ENCODE results near the gene LKAAEAR1. TPM values are rescaled to one million over a fixed set of nuclear protein-coding genes. Genes with fewer than 3 reads are reported as not detected.

LKAAEAR1 gene
- total and polyA plus RNA-seq, 8 donors, result 0.22 to 0.24 TPM; not detected in 6

- no peak for DNase-seq
- WGBS, 2 donors, result 41 to 64% methylated on average over 9 to 11 of the region's 11 CpGs
- Histone ChIP-seq H3K9me3 (no peaks in the 10 kb centered on the region), H3K36me3 (no peaks in the 10 kb centered on the region), H3K27ac (no peak overlapping the region), H3K27me3 (peaks cover 0 to 7% (median 3%) of the 10 kb centered on the region in 4 donors), H3K4me1 (no peaks in the 10 kb centered on the region), H3K4me3 (no peak overlapping the region)
- intact Hi-C loops (cut with DNase I), result no loop called here
- ATAC-seq, result no peak
- no peak for TF ChIP-seq CTCF (IDR thresholded peaks at IDR 0.05)
- no peak for FAIRE-seq
Measured at GRCh38 chr20:64045346-64046011, 38.7 kb downstream of the LKAAEAR1 start.

- ATAC-seq, result peak in 1 of 4 donors; percentile 9
- H3K9me3 ChIP-seq, result no peaks in the 10 kb centered on the region
- DNase-seq, result no peak
- H3K27me3 ChIP-seq, result peaks cover 0 to 7% (median 3%) of the 10 kb centered on the region in 4 donors
- intact Hi-C loops (cut with DNase I), result no loop called here
- no peak for TF ChIP-seq CTCF (IDR thresholded peaks at IDR 0.05)
- 65 to 70% methylated on average over 14 of the region's 14 CpGs for WGBS, 2 donors
- H3K4me3 ChIP-seq, result no peak overlapping the region
- FAIRE-seq, result no peak
- no peaks in the 10 kb centered on the region for H3K36me3 ChIP-seq
- H3K27ac ChIP-seq, result no peak overlapping the region
- H3K4me1 ChIP-seq, result peaks cover 0 to under 1% (median 0%) of the 10 kb centered on the region in 3 donors
Measured at GRCh38 chr20:64044484-64045247, 39.5 kb downstream of the LKAAEAR1 start.

GRCh38 chr20:64043768-64044167 is 40.4 kb downstream of the LKAAEAR1 start:
- no peak for ATAC-seq
- no peak for TF ChIP-seq CTCF (IDR thresholded peaks at IDR 0.05)
- Histone ChIP-seq H3K36me3 (no peaks in the 10 kb centered on the region), H3K4me1 (peaks cover 0 to 5% (median 0%) of the 10 kb centered on the region in 3 donors), H3K9me3 (no peaks in the 10 kb centered on the region), H3K4me3 (no peak overlapping the region), H3K27me3 (peaks cover 0 to 7% (median 3%) of the 10 kb centered on the region in 4 donors), H3K27ac (no peak overlapping the region)
- FAIRE-seq, result no peak
- no peak for DNase-seq
- intact Hi-C loops (cut with DNase I), result no loop called here
- WGBS, 2 donors, result 84 to 88% methylated on average over 9 of the region's 9 CpGs

GRCh38 chr20:64042054-64042781 is 42.0 kb downstream of the LKAAEAR1 start:
- DNase-seq, result peak in 2 of 6 donors; percentile 30 to 51
- Histone ChIP-seq H3K27ac (no peak overlapping the region), H3K36me3 (no peaks in the 10 kb centered on the region), H3K9me3 (no peaks in the 10 kb centered on the region), H3K4me1 (peaks cover 0 to 5% (median 0%) of the 10 kb centered on the region in 3 donors), H3K4me3 (peak overlapping the region; percentile 14 to 49 (median 41)), H3K27me3 (peaks cover 0 to under 1% (median 0%) of the 10 kb centered on the region in 4 donors)
- ATAC-seq, result no peak
- no peak for TF ChIP-seq CTCF (IDR thresholded peaks at IDR 0.05)
- WGBS, 2 donors, result 5 to 9% methylated on average over 49 to 55 of the region's 55 CpGs
- intact Hi-C loops (cut with DNase I), result no loop called here
- FAIRE-seq, result no peak
